H1 (cell line): ENCODE measurements around the gene ZNF423. TPM values are rescaled to one million over a fixed set of nuclear protein-coding genes. Genes with fewer than 3 reads are reported as not detected.
A peak's percentile ranks its signal among the peaks of the same experiment; 100 is the strongest.

Experiments used
- CBX5 ChIP-seq: fragments of 300-800, 300-1000 bp; sonication (generic); IDR thresholded peaks from 2 replicates; pipeline ENCODE4 v1.7.1; 2016; ENCODE audit warnings: antibody characterized with exemption, low read length, low read depth
- EZH2 ChIP-seq: fragments of 200-600 bp; sonication (generic); IDR thresholded peaks from 2 replicates; pipeline ENCODE4 v1.7.1; 2012; ENCODE audit warnings: low read depth, mild to moderate bottlenecking, moderate library complexity, low read length, inconsistent platforms; ENCODE audit not compliant: severe bottlenecking
- GTF2F1 ChIP-seq: IDR thresholded peaks from 2 replicates; pipeline ENCODE4 v1.6.1; 2012; ENCODE audit warnings: low read depth, low read length, improper control_type of control experiment, borderline replicate concordance
- RBBP5 ChIP-seq: IDR thresholded peaks from 2 replicates; pipeline ENCODE4 v1.7.1; 2012; ENCODE audit warnings: low read depth, mild to moderate bottlenecking, inconsistent platforms, low read length, moderate library complexity, borderline replicate concordance
- RNF2 ChIP-seq: fragments of 200-900, 300-1000 bp; sonication (generic); IDR thresholded peaks from 2 replicates; pipeline ENCODE4 v1.7.1; 2016; ENCODE audit warnings: borderline replicate concordance, low read depth, mild to moderate bottlenecking, antibody characterized with exemption, low read length; ENCODE audit not compliant: poor library complexity, severe bottlenecking; ENCODE audit errors: missing control alignments
- SUZ12 ChIP-seq: fragments of 200-600 bp; sonication (generic); IDR thresholded peaks from 2 replicates; pipeline ENCODE4 v1.6.1; 2012; ENCODE audit warnings: mild to moderate bottlenecking, inconsistent platforms, low read length, moderate library complexity, mixed read lengths
- TAF7 ChIP-seq: optimal IDR thresholded peaks from 2 replicates; pipeline ENCODE3; 2011; ENCODE audit warnings: low read depth, mild to moderate bottlenecking, inconsistent platforms, low read length, moderate library complexity, borderline replicate concordance
- TBP ChIP-seq: IDR thresholded peaks from 2 replicates; pipeline ENCODE4 v1.6.1; 2011; ENCODE audit warnings: low read depth, low read length, improper control_type of control experiment
- polyA plus RNA-seq, 7 experiments: library from polyadenylated mRNA; depleted of rRNA in 3 of 7; stranded (reverse) in 5 of 7; unstranded in 2 of 7; fragments of >200 nt in 5 of 7; fragments of 200-250 nt in 2 of 7; gene quantifications; 1 replicate in 5 of 7; 2 replicates in 1 of 7; 4 replicates in 1 of 7; pipeline versions ENCODE4 v1.2.1 to v1.2.3, GENCODE V29; 2011 to 2013; ENCODE audit warnings: missing spikeins in 2 of 7, mixed read lengths in 2 of 7
- total RNA-seq: library from RNA; stranded (reverse); fragmentation: NEBNext Ultra II Directional; extraction: Animal tissue kit (Norgen Biotek cat#: 25700); gene quantifications from 2 replicates; pipeline ENCODE4 v1.2.1, GENCODE V29; 2021
- TF ChIP-seq, protein P1 (sequence below): fragments of 300-600 bp; sonication (generic); IDR thresholded peaks from 2 replicates; pipeline ENCODE4 v1.7.1; 2012; ENCODE audit warnings: low read length, moderate library complexity, mild to moderate bottlenecking, inconsistent platforms; ENCODE audit not compliant: insufficient replicate concordance

Gene ZNF423
- total and polyA plus RNA-seq, 2 of the 8 experiments (the other 6 are each of a cell fraction or from before 2014, with no cell fraction given), result 38.2 to 52.3 TPM

GRCh38 chr16:49859125-49859811 is 3.4 kb upstream of the ZNF423 start (continued):
- TF ChIP-seq, protein P1, sequence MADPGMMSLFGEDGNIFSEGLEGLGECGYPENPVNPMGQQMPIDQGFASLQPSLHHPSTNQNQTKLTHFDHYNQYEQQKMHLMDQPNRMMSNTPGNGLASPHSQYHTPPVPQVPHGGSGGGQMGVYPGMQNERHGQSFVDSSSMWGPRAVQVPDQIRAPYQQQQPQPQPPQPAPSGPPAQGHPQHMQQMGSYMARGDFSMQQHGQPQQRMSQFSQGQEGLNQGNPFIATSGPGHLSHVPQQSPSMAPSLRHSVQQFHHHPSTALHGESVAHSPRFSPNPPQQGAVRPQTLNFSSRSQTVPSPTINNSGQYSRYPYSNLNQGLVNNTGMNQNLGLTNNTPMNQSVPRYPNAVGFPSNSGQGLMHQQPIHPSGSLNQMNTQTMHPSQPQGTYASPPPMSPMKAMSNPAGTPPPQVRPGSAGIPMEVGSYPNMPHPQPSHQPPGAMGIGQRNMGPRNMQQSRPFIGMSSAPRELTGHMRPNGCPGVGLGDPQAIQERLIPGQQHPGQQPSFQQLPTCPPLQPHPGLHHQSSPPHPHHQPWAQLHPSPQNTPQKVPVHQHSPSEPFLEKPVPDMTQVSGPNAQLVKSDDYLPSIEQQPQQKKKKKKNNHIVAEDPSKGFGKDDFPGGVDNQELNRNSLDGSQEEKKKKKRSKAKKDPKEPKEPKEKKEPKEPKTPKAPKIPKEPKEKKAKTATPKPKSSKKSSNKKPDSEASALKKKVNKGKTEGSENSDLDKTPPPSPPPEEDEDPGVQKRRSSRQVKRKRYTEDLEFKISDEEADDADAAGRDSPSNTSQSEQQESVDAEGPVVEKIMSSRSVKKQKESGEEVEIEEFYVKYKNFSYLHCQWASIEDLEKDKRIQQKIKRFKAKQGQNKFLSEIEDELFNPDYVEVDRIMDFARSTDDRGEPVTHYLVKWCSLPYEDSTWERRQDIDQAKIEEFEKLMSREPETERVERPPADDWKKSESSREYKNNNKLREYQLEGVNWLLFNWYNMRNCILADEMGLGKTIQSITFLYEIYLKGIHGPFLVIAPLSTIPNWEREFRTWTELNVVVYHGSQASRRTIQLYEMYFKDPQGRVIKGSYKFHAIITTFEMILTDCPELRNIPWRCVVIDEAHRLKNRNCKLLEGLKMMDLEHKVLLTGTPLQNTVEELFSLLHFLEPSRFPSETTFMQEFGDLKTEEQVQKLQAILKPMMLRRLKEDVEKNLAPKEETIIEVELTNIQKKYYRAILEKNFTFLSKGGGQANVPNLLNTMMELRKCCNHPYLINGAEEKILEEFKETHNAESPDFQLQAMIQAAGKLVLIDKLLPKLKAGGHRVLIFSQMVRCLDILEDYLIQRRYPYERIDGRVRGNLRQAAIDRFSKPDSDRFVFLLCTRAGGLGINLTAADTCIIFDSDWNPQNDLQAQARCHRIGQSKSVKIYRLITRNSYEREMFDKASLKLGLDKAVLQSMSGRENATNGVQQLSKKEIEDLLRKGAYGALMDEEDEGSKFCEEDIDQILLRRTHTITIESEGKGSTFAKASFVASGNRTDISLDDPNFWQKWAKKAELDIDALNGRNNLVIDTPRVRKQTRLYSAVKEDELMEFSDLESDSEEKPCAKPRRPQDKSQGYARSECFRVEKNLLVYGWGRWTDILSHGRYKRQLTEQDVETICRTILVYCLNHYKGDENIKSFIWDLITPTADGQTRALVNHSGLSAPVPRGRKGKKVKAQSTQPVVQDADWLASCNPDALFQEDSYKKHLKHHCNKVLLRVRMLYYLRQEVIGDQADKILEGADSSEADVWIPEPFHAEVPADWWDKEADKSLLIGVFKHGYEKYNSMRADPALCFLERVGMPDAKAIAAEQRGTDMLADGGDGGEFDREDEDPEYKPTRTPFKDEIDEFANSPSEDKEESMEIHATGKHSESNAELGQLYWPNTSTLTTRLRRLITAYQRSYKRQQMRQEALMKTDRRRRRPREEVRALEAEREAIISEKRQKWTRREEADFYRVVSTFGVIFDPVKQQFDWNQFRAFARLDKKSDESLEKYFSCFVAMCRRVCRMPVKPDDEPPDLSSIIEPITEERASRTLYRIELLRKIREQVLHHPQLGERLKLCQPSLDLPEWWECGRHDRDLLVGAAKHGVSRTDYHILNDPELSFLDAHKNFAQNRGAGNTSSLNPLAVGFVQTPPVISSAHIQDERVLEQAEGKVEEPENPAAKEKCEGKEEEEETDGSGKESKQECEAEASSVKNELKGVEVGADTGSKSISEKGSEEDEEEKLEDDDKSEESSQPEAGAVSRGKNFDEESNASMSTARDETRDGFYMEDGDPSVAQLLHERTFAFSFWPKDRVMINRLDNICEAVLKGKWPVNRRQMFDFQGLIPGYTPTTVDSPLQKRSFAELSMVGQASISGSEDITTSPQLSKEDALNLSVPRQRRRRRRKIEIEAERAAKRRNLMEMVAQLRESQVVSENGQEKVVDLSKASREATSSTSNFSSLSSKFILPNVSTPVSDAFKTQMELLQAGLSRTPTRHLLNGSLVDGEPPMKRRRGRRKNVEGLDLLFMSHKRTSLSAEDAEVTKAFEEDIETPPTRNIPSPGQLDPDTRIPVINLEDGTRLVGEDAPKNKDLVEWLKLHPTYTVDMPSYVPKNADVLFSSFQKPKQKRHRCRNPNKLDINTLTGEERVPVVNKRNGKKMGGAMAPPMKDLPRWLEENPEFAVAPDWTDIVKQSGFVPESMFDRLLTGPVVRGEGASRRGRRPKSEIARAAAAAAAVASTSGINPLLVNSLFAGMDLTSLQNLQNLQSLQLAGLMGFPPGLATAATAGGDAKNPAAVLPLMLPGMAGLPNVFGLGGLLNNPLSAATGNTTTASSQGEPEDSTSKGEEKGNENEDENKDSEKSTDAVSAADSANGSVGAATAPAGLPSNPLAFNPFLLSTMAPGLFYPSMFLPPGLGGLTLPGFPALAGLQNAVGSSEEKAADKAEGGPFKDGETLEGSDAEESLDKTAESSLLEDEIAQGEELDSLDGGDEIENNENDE, result no peak
- TF ChIP-seq RNF2 (no peak), RBBP5 (no peak), CBX5 (no peak), TAF7 (no peak), GTF2F1 (no peak), TBP (no peak), EZH2 (peak; percentile 32), SUZ12 (peak; percentile 35; the same call in 1 of the 2 replicates)
